SHP77 (cell line): Measurements from ENCODE around the gene ARHGAP32.

Experiments
- DNase-seq, 2 experiments: peaks; one replicate each; lab custom pipeline; 2025; lab: John Stamatoyannopoulos, UW

Gene ARHGAP32

DNA sequence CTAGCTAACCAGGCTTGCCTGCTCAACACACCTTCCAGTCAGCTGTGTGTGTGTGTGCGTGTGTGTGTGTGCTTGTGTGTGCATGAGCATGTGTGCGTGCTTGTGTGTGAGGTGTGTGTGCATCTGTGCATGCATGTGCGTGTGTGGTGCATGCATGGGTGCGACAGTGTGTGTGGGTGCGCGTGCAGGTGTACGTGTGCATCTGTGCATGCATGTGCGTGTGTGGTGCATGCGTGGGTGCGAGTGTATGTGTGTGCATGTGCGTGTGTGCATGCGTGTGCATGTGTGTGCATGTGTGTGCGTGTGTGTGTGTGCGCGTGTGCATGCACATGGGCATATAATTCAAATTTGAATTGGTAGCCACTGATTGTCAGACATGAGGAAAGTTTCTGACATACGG is 239.0 kb downstream of the ARHGAP32 start:
- DNase-seq = no peak

DNA sequence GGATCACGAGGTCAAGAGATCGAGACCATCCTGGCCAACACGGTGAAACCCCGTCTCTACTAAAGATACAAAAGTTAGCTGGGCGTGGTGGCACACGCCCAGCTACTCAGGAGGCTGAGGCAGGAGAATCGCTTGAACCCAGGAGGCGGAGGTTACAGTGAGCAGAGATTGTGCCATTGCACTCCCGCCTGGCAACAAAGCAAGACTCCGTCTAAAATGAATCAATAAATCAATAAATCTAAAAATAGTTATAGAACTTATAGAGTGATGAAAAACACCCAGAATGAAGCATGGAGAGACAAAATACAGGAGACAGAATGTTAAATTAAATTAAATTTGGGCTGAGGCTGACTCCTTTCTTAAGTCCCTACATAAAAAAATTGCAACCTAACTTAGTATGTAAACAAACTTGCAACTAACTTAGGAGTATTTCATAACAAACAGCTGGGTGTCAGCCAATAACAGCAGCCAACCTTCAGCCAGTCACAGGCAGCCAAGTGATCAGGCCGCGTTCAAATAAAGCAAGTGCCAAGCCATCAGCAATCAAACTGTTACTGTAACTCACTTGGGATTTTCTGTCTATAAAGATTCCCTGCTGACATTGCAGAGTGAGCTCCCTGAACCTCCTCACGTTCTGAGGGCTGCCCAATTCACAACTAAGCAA is 242.2 kb downstream of the ARHGAP32 start:
- DNase-seq = no peak

- DNase-seq = no peak
These were observed 243.5 kb downstream of the ARHGAP32 start for GRCh38 chr11:128948583-128948982.

GRCh38 chr11:128947773-128948172 is 244.4 kb downstream of the ARHGAP32 start:
- no peak for DNase-seq

DNA sequence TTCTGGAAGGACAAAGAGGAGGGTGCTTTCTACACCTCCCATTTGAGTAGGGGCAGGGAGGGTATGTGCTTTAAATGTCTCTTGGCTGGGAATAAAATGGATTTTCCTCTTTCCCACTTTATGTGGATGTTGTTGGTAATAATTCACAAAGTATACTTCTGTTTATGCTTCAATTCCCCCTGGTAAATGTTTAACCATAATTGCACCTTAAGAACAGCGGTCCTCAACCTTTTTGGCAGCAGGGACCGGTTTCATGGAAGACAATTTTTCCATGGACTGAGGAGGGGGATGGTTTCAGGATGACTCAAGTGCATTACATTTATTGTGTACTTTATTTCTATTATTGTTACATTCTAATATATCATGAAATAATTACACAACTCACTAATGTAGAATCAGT is 245.5 kb downstream of the ARHGAP32 start:
- DNase-seq = no peak

- DNase-seq = no peak
These were observed 248.6 kb downstream of the ARHGAP32 start for GRCh38 chr11:128943428-128943976.

DNA sequence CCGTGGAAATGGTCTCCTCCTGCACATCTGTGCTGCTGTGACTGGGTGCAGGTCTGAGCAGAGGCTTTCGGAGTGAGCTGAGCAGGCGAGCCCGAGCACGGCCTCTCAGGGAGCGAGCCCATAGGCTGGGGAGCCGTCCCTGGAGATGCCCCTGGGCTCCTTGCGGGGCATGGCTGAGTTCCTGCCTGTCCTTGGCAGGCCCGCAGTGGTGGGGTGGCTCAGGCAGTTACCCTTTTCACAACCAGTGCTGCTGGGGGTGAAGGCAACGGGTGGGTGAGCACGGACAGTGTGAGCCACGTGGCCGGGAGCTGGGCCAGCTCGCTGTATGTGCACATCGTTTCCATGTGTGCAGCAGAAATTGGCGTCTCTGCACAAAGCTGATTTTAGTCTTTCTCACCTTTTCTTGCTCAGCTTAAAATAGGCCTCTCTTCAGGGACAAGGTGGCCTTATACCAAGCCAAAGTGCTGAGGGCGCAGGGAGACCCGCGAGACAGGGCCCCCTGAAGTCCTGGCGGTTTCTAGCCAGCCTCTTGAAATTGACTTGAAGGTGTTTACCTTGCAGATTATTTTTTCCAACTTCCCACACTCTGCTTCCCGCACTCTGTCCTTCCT is 249.2 kb downstream of the ARHGAP32 start, which contains the start of gene TP53AIP1:
TSS of gene TP53AIP1 (minus strand) at position 55 of the 611 bp plus-strand sequence. CDS start 5,053 bp downstream, outside the sequence.
- no peak for DNase-seq

DNA sequence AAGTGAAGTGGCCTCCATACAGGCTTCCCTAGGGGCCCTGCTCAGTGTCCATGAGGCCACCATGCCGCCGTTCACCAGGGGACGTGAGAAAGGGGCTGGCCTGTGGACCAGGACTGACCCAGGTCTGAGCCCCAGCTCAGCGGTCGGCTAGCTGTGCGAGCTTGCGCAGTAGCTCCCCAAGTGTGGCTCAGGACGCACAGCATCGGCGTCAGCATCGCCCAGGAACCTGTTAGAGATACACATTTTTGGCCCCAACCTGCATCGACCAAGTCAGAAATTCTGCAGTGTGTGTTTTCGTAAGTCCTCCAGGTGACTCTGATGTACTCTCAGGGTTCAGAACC is 249.9 kb downstream of the ARHGAP32 start:
- DNase-seq = no peak

GRCh38 chr11:128941573-128942271 is 250.4 kb downstream of the ARHGAP32 start:
- no peak for DNase-seq

GRCh38 chr11:128941110-128941509 is 251.0 kb downstream of the ARHGAP32 start:
- no peak for DNase-seq

DNA sequence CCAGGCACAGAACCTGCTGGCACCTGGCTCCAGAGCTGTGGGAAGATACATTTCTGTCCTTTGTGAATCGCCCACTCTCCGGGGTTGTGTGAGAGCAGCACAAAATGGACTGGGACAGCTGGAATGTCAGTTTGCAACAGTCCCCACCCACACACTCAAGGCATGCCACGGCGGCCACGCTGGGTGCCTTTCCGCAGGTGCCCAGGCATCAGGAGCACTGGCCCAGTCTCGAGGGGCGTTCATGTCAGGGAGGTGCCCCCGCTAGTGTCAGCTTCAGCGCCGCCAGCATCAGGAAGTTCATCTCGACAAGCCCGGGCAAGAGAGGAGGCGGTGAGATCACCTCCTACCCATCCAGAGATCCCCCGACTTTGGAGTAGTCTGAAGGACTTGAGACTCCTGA is 251.5 kb downstream of the ARHGAP32 start:
- no peak for DNase-seq

- DNase-seq = no peak
These were observed 252.0 kb downstream of the ARHGAP32 start for GRCh38 chr11:128940156-128940555.

- no peak for DNase-seq
These were observed 252.5 kb downstream of the ARHGAP32 start for GRCh38 chr11:128939591-128939990.

- no peak for DNase-seq
These were observed 253.8 kb downstream of the ARHGAP32 start for GRCh38 chr11:128938156-128938885.

GRCh38 chr11:128937480-128937879 is 254.6 kb downstream of the ARHGAP32 start:
- DNase-seq = no peak

GRCh38 chr11:128936606-128937251 is 255.4 kb downstream of the ARHGAP32 start:
- peak; percentile 6 to 8 for DNase-seq

- DNase-seq = no peak
These were observed 257.2 kb downstream of the ARHGAP32 start for GRCh38 chr11:128934926-128935325.

- DNase-seq = no peak
These were observed 257.8 kb downstream of the ARHGAP32 start for GRCh38 chr11:128934351-128934750.

- no peak for DNase-seq
These were observed 258.5 kb downstream of the ARHGAP32 start for GRCh38 chr11:128933481-128934178.

- no peak for DNase-seq
These were observed 260.5 kb downstream of the ARHGAP32 start for GRCh38 chr11:128931668-128932067.

DNA sequence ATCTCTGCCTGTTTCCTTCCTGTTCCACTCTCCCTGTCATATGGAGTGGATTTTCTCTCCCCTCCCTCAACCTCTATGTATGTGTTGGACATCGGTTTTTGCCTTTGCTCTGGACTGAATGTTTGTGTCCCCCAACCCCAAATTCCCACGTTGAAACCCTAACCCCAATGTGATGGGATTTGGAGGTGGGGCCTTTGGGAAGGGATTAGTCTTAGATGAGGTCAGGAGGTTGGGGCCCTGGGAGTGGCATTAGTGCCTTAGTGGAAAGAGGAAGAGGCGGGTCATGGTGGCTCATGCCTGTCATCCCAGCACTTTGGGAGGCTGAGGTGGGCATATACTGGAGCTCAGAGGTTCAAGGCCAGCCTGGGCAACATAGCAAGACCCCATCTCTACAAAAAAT is 261.1 kb downstream of the ARHGAP32 start:
- no peak for DNase-seq
